Measurements from ENCODE around the gene RNF32.
"Not testable (repeated sequence)": the region's sequence is repeated elsewhere in the genome, so short reads cannot be mapped to it uniquely, and the experiment has no call there.

Gene RNF32

DNA sequence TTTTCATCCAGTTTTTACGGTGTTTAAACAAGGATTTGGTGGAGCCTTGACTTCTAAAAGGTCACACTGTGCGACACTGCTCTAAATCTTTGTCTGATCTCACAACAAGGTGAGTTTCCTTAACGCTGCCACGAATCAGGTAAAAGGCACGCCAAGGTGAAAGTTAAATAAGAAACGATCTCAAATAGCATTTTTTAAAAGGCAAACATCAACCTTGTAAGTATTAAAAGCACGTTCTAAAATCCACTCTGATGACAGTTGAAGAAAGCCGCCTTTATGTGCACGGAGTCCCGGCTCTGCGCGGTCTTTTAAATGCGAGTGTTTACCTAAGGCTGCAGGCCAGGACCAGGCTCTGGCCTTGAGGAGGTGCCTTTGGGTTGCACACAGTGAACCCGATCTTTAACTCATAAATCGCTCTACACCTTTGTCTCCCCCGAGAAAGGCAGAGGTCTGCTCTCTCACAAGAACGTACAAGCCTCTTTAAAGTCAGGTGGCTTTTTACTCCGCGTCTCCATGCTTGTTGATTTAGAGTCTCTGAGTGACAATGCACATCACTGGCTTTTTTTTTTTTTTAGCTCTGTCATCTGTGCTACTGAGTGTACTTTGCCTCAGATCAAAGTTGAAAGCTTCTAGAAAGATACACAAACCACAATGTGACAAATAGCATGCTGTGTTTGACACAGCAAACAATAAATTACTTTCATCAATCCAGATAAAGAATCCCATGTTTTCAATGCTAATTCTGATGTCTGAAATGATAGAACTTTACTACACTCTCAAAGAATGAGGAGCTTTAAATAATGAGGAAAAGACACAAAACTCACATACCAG, 25.9 kb upstream of the RNF32 start:
- no peak overlapping the region for H3K4me3 ChIP-seq (ENCODE audit: control insufficient read depth, low read depth, low read length)
- no peak for DNase-seq (ENCODE audit: low read depth)
- TF ChIP-seq, protein P1, sequence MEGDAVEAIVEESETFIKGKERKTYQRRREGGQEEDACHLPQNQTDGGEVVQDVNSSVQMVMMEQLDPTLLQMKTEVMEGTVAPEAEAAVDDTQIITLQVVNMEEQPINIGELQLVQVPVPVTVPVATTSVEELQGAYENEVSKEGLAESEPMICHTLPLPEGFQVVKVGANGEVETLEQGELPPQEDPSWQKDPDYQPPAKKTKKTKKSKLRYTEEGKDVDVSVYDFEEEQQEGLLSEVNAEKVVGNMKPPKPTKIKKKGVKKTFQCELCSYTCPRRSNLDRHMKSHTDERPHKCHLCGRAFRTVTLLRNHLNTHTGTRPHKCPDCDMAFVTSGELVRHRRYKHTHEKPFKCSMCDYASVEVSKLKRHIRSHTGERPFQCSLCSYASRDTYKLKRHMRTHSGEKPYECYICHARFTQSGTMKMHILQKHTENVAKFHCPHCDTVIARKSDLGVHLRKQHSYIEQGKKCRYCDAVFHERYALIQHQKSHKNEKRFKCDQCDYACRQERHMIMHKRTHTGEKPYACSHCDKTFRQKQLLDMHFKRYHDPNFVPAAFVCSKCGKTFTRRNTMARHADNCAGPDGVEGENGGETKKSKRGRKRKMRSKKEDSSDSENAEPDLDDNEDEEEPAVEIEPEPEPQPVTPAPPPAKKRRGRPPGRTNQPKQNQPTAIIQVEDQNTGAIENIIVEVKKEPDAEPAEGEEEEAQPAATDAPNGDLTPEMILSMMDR (conservative IDR thresholded peaks at IDR 0.05; ENCODE audit: control insufficient read depth, insufficient read depth, low read depth, low read length): no peak

- TF ChIP-seq, protein P1 (conservative IDR thresholded peaks at IDR 0.05; ENCODE audit: control insufficient read depth, insufficient read depth, low read depth, low read length): no peak
- H3K4me3 ChIP-seq (ENCODE audit: control insufficient read depth, low read depth, low read length): no peak overlapping the region
- DNase-seq (ENCODE audit: low read depth): no peak
These were observed 24.0 kb upstream of the RNF32 start for GRCh38 chr7:156616269-156617202.

DNA sequence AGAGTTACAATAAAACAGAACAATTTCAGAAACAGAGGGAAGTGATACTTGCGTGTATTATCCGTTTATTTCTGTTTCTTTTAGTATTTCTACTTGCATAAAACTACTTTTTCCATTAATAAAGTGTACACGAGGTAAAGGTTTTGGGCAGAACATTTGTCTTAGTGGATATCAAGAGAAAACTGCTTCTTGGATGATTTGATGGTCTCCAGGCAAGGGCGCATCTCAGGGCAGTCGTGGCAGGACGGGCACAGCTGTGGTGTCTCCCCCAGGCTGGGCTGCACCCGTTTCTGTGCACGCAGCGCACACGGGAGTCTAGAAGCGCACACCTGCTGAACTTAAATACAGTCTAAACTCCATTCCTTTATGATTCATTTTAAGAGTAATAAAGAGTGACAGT, 23.4 kb upstream of the RNF32 start:
- TF ChIP-seq, protein P1 (conservative IDR thresholded peaks at IDR 0.05; ENCODE audit: control insufficient read depth, insufficient read depth, low read depth, low read length): no peak
- DNase-seq (ENCODE audit: low read depth): no peak

GRCh38 chr7:156618078-156618779, 22.3 kb upstream of the RNF32 start:
- DNase-seq (ENCODE audit: low read depth): no peak
- TF ChIP-seq, protein P1 (conservative IDR thresholded peaks at IDR 0.05; ENCODE audit: control insufficient read depth, insufficient read depth, low read depth, low read length): no peak
- no peak overlapping the region for H3K4me3 ChIP-seq (ENCODE audit: control insufficient read depth, low read depth, low read length)

More for the DNA sequence above, 23.4 kb upstream of the RNF32 start:
- no peak overlapping the region for H3K4me3 ChIP-seq (ENCODE audit: control insufficient read depth, low read depth, low read length)

- no peak overlapping the region for H3K4me3 ChIP-seq (ENCODE audit: control insufficient read depth, low read depth, low read length)
- DNase-seq (ENCODE audit: low read depth): no peak
- TF ChIP-seq, protein P1 (conservative IDR thresholded peaks at IDR 0.05; ENCODE audit: control insufficient read depth, insufficient read depth, low read depth, low read length): no peak
These were observed 21.7 kb upstream of the RNF32 start for GRCh38 chr7:156618780-156619367.

DNA sequence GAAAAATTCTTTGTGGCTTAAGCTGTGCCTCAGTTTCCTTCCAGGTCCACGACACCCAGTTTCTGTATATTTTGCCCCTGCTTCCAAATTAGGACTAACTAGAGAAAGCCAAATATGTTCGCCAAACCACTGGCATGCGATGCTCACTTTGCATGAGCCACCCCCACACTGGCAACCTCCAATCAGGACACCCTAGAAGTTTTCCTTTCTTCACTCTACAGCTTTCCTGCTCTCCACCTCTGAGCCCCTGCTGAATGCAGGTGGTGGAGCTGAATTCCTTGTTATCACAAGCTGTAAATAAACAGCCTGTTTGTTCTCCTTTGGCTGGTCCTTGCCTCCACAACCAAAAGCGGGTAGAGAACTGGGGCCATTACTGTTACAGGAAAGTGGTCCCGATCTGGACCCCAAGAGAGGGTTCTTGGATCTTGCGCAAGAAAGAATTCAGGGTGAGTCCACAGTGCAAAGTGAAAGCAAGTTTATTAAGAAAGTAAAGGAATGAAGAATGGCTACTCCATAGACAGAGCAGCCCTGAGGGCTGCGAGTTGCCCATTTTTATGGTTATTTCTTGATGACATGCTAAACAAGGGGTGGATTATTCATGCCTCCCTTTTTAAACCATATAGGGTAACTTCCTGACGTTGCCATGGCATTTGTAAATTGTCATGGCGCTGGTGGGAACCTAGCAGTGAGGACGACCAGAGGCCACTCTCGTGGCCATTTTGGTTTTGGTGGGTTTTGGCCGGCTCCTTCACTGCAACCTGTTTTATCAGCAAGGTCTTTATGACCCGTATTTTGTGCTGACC, 20.9 kb upstream of the RNF32 start:
- not testable (repeated sequence) for H3K4me3 ChIP-seq (ENCODE audit: control insufficient read depth, low read depth, low read length); DNase-seq (ENCODE audit: low read depth)

Measured in fibroblast of mammary gland (primary cell).